Heart left ventricle (tissue), 16 donors: Measurements from ENCODE around the gene CNNM4. TPM values are rescaled to one million over a fixed set of nuclear protein-coding genes. Genes with fewer than 3 reads are reported as not detected.

Experiments used
- ATAC-seq, 4 donors: fragments of 200-7000 bp; cut with Tn5 transposase; one replicate each; pipeline ENCODE4 v1.9.1; 2020 to 2022; ENCODE audit warnings: moderate library complexity in 4 of 4, mild to moderate bottlenecking in 3 of 4, moderate number of reproducible peaks in 1 of 4
- DNase-seq, 5 donors: peaks; one replicate each; pipeline ENCODE4 v3.0.0-alpha.2; 2020
- H3K27ac ChIP-seq, 12 donors: fragments of 200-600 bp; sonication (generic) in 4 of 12; one replicate each; pipeline versions ENCODE4 v1.5.0 to v1.8.0; 2016 to 2022; ENCODE audit warnings: mild to moderate bottlenecking in 2 of 12
- H3K27me3 ChIP-seq, 9 donors: fragments of 200-600 bp; sonication (generic) in 2 of 9; one replicate each; pipeline versions ENCODE4 v1.5.1 to v1.8.0; 2016 to 2022; ENCODE audit warnings: mild to moderate bottlenecking in 3 of 9
- H3K36me3 ChIP-seq, 9 donors: fragments of 200-600 bp; sonication (generic) in 2 of 9; one replicate each; pipeline versions ENCODE4 v1.5.0 to v1.8.0; 2018 to 2022; ENCODE audit warnings: mild to moderate bottlenecking in 2 of 9
- H3K4me1 ChIP-seq, 12 donors: fragments of 200-600 bp; sonication (generic) in 4 of 12; one replicate each; pipeline versions ENCODE4 v1.5.0 to v1.8.0; 2016 to 2022; ENCODE audit warnings: mild to moderate bottlenecking in 3 of 12
- H3K4me3 ChIP-seq, 12 donors: fragments of 200-600 bp; sonication (generic) in 4 of 12; one replicate each; pipeline versions ENCODE4 v1.5.0 to v1.8.0; 2017 to 2022; ENCODE audit warnings: mild to moderate bottlenecking in 9 of 12, moderate library complexity in 4 of 12
- H3K9me3 ChIP-seq, 12 donors: fragments of 200-600 bp; sonication (generic) in 4 of 12; one replicate each; pipeline versions ENCODE4 v1.5.0 to v1.8.0; 2016 to 2022; ENCODE audit warnings: mild to moderate bottlenecking in 1 of 12
- POLR2A ChIP-seq, 2 donors: fragments of 450-650 bp; IDR thresholded peaks; one replicate each; pipeline ENCODE4 v1.6.1; 2017; ENCODE audit warnings: antibody characterized with exemption in 2 of 2, mild to moderate bottlenecking in 2 of 2, moderate library complexity in 2 of 2
- WGBS, 4 donors: extraction: QIAGEN DNeasy Blood & Tissue Kit in 2 of 4; methylation state at CpG; one replicate each; pipeline versions ENCODE4 v1.1.5 to v1.1.7; 2013 to 2018; 5-methylcytosine and 5-hydroxymethylcytosine counted together
- intact Hi-C, 10 donors: fragments of 100-400 bp; cut with DNase I; formaldehyde crosslinking; loops; one replicate each; pipeline versions ENCODE4 v1.11.1 to v1.14.2; 2022
- polyA plus RNA-seq, 2 donors: library from polyadenylated mRNA; stranded (reverse); fragments of 200-250 nt; gene quantifications; one replicate each; pipeline ENCODE4 v1.2.3, GENCODE V29; 2013
- total RNA-seq, 9 donors: library from RNA; depleted of rRNA in 2 of 9; stranded (reverse); fragments of >200 nt in 2 of 9; fragmentation: NEBNext Ultra II Directional in 3 of 9; extraction: Animal tissue kit (Norgen Biotek cat#: 25700) in 3 of 9; gene quantifications; one replicate each; pipeline versions ENCODE4 v1.1.0 to v1.2.4, GENCODE V29; 2016 to 2023
- TF ChIP-seq, protein P1 (sequence below), 12 donors: fragments of 200-600 bp; sonication (generic) in 4 of 12; IDR thresholded peaks; one replicate each; pipeline versions ENCODE4 v1.5.0 to v1.8.0; 2018 to 2022; ENCODE audit warnings: antibody characterized with exemption in 12 of 12, mild to moderate bottlenecking in 5 of 12
- donor health status: ischemic (EF 13 %, LVEDD 7.1; RV severe dilation, severe dysfunction).
- donor health status: healthy with polysubstance abuse.
- donor health status: DM: no; HTN: yes; CAD: no.
- donor health status: DM: no; HTN: no; CAD: no.
- donor health status: ischemic (EF 25% LVEDD 6.9; RV normal size, moderate dysfunction).
- donor health status: ischemic (EF 25% LVEDD 5.7; RV mildly dilated, moderate dysfunction).
- donor health status: healthy.
- donor health status: DM: yes; HTN: yes; CAD: no.
- donor health status: ischemic (EF 35%, LVEDD 5.7; RV mildly dilated, moderate dysfunction).
- donor health status: nonischemic (EF 11% LVEDD 7.7; RV severe dilation, severe dysfunction).
- donor health status: DM: yes; HTN: yes; CAD: no.
- donor health status: PGD.
- donor health status: ischemic (EF 29% LVEDD 5.4; RV normal size, mild dysfunction).
- donor health status: nonischemic (EF 23%, LVEDD 6.1; RV moderate dilation, normal function).

The CNNM4 gene
- total and polyA plus RNA-seq, 11 donors, result 11.3 to 47.7 (median 27.7) TPM

DNA sequence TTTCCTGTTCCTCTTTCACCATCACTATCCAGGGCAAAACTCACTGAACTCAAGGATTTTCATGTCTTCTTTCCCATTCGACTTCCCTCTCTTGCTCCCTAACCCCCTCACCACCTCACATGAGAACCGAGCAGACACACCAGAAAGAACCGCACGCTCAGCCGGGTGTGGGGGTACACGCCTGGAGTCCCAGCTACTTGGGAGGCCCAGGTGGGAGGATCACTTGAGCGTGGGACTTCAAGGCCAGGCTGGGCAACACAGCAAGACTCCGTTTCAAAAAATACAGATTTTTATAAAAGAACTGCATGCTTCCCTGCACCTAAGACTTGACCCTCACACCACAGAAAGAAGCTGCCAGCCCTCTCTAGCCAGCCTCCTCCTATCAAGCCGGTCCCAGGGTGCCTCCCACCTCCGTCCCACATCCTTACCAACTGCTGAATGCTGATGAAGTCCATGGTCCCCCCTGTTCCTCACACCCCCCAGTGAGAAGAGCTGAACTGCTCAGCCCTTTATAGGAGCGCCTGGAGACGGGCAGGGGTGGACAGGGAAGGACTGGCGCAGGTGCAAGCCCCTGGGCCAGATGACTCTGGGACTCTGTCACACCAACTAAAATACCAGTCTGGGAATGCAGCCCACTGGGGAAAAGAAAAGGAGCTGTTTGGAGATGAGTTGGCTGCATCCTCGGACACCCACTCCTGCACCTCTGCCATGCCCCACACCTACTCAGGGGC is 83.0 kb downstream of the CNNM4 start, which contains the start of gene ANKRD23:
Gene ANKRD23 (minus strand): TSS at position 484 of the 731 bp plus-strand sequence. CDS start 29 bp downstream, at position 455.
- peak; percentile 27 to 55 (median 36) for ATAC-seq
- H3K4me3 ChIP-seq, result peak within 1 kb of the TSS in 1 of 12 donors; percentile 24
- WGBS, 4 donors, result 81 to 92% (median 86%) methylated on average over 14 of the region's 14 CpGs
- H3K27me3 ChIP-seq, result no peaks in the 10 kb centered on the region
- H3K36me3 ChIP-seq, result peaks cover 0 to 40% (median 25%) of the 10 kb centered on the region in 9 donors
- peak in 1 of 5 donors; percentile 44 for DNase-seq
- H3K9me3 ChIP-seq, result no peaks in the 10 kb centered on the region
- peak within 1 kb of the TSS in 9 of 12 donors; percentile 33 to 85 (median 71) for H3K27ac ChIP-seq
- intact Hi-C loops, result loop anchor here in 1 of 10 donors (10.0 kb wide), 1 partner anchor 271 kb away; the partner anchor contains the start of gene ANKRD36
- TF ChIP-seq POLR2A (IDR thresholded peaks at IDR 0.05), result no peak
- TF ChIP-seq, protein P1, sequence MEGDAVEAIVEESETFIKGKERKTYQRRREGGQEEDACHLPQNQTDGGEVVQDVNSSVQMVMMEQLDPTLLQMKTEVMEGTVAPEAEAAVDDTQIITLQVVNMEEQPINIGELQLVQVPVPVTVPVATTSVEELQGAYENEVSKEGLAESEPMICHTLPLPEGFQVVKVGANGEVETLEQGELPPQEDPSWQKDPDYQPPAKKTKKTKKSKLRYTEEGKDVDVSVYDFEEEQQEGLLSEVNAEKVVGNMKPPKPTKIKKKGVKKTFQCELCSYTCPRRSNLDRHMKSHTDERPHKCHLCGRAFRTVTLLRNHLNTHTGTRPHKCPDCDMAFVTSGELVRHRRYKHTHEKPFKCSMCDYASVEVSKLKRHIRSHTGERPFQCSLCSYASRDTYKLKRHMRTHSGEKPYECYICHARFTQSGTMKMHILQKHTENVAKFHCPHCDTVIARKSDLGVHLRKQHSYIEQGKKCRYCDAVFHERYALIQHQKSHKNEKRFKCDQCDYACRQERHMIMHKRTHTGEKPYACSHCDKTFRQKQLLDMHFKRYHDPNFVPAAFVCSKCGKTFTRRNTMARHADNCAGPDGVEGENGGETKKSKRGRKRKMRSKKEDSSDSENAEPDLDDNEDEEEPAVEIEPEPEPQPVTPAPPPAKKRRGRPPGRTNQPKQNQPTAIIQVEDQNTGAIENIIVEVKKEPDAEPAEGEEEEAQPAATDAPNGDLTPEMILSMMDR (IDR thresholded peaks at IDR 0.05), result no peak
- peaks cover 0 to 45% (median 11%) of the 10 kb centered on the region in 12 donors for H3K4me1 ChIP-seq

DNA sequence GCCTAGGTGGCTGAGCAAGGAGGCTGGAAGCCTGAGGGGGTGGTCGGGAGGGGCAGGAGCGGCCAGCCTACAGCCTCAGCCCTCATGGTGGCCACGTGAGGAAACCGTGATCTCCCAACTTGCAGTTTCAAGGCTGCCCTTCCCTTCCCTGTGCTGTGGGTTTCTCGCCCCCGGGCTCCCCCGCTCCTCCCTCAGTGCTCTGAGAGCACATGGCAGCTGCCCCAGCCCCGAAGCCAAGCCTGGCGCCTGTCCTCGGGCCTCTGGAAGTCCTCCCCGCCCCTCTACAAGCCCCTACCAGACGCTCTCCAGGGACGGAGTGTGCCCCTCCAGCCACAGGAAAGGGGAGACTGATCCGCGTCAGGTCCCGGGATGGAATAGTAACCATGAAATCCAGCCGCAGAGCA is 83.7 kb downstream of the CNNM4 start:
- intact Hi-C loops, result loop anchor here in 1 of 10 donors (10.0 kb wide), 1 partner anchor 270 kb away; the partner anchor contains the start of gene ANKRD36
- 72 to 85% (median 81%) methylated on average over 7 to 17 of the region's 17 CpGs for WGBS, 4 donors
- TF ChIP-seq POLR2A (IDR thresholded peaks at IDR 0.05), result no peak
- TF ChIP-seq, protein P1 (IDR thresholded peaks at IDR 0.05), result no peak

DNA sequence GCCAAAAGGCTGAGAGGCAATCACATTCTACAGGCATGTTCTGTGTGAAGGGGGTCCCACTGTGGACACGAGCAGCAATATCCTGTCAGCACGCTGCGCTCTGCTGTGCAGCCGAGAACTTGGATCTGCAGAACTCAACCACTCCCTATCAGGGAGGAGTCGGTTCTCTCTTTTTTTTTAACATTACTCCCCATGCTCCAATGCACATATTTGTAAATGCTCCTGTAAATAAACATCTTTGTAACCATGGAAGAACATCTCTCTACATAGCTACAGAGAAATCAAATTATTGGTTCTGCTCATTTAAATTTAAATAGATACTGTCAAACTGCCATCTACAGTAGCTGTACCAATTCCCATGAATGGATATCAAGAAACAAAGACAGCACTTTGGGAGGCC is 86.1 kb downstream of the CNNM4 start:
- Histone ChIP-seq H3K9me3 (no peaks in the 10 kb centered on the region), H3K27ac (no peak overlapping the region), H3K27me3 (no peaks in the 10 kb centered on the region), H3K36me3 (peaks cover 0 to 60% (median 53%) of the 10 kb centered on the region in 9 donors), H3K4me1 (peaks cover 0 to 30% (median 5%) of the 10 kb centered on the region in 12 donors), H3K4me3 (no peak overlapping the region)
- WGBS, 4 donors, result 93 to 98% (median 95%) methylated on average over 5 of the region's 5 CpGs
- intact Hi-C loops, result loop anchor here in 1 of 10 donors (10.0 kb wide), 1 partner anchor 268 kb away; the partner anchor contains the start of gene ANKRD36
- TF ChIP-seq, protein P1 (IDR thresholded peaks at IDR 0.05), result no peak
- TF ChIP-seq POLR2A (IDR thresholded peaks at IDR 0.05), result no peak
- ATAC-seq (no peak), DNase-seq (no peak)

More for the DNA sequence above, 83.7 kb downstream of the CNNM4 start:
- peaks cover 0 to 47% (median 32%) of the 10 kb centered on the region in 9 donors for H3K36me3 ChIP-seq
- H3K27ac ChIP-seq, result peak overlapping the region in 5 of 12 donors; percentile 25 to 85 (median 72)
- no peaks in the 10 kb centered on the region for H3K27me3 ChIP-seq
- ATAC-seq (peak in 1 of 4 donors; percentile 1), DNase-seq (no peak)
- peaks cover 0 to 40% (median 9%) of the 10 kb centered on the region in 12 donors for H3K4me1 ChIP-seq
- H3K4me3 ChIP-seq, result no peak overlapping the region
- no peaks in the 10 kb centered on the region for H3K9me3 ChIP-seq

DNA sequence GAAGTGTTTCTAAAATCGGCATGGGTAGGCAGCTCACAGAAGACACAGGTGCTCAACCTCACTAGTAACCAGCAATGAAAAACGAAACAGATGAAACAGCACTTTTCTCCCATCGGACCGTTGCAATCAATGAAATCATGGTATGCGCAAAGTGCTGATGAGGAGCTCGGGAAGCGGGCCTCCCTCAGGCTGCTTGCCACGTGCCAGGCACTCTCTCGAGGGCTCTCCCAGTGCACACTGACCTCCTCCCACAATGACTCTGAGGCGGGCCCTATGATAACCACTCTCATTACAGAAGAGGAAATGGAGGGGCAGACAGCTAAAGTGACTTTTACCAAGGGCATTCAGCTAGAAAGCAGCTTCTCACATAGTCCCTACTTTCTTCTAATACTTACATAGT is 86.9 kb downstream of the CNNM4 start:
- peaks cover 0 to 66% (median 60%) of the 10 kb centered on the region in 9 donors for H3K36me3 ChIP-seq
- DNase-seq, result no peak
- H3K27me3 ChIP-seq, result no peaks in the 10 kb centered on the region
- no peak for TF ChIP-seq POLR2A (IDR thresholded peaks at IDR 0.05)
- TF ChIP-seq, protein P1 (IDR thresholded peaks at IDR 0.05), result no peak
- WGBS, 4 donors, result 77 to 84% (median 79%) methylated on average over 10 of the region's 10 CpGs
- peaks cover 0 to 23% (median 4%) of the 10 kb centered on the region in 12 donors for H3K4me1 ChIP-seq
- no peak for ATAC-seq
- H3K27ac ChIP-seq, result peak overlapping the region in 2 of 12 donors; percentile 24 to 50
- intact Hi-C loops, result loop anchor here in 1 of 10 donors (10.0 kb wide), 1 partner anchor 267 kb away; the partner anchor contains the start of gene ANKRD36
- H3K4me3 ChIP-seq, result no peak overlapping the region
- H3K9me3 ChIP-seq, result no peaks in the 10 kb centered on the region
